ENCODE measurements around the gene FBN1.

FBN1 gene

DNA sequence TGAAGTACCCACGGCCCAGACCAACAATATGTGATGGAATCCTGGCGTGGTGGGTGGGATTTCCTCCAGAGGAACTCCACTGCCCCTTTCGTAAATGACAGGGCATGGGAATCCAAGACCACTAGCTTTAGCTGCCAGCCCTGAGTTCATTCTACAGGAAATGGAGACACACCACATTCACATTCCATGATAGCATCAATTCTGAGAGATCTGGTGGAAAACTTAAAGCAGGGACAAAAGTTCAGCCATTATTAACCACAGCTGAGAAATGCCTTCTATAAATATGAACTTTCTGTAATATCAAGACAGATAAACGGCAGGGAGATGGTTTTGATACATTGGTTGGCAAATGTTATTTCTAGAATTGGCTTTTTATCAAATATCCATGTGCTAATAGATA is 98.2 kb downstream of the FBN1 start:
- no peak for DNase-seq

DNA sequence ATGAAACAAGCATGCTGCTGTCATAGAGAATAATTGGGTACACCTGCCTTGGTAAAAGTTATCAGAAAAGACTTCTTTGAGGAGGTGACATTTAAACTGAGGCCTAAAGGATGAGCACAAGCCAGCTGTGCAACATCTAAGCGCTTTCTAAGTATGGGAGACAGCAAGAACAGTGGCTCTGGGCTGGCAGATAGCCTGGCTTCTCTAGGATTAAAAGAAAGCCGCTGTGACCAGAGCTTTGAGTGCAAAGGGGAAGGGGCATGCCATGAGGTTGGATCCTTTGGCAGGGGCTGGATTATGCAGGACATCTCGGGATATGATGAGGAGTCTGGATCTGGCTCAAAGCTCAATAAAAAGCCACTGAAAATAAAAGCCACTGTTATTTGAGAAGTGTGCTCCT is 99.2 kb downstream of the FBN1 start:
- no peak for DNase-seq

DNA sequence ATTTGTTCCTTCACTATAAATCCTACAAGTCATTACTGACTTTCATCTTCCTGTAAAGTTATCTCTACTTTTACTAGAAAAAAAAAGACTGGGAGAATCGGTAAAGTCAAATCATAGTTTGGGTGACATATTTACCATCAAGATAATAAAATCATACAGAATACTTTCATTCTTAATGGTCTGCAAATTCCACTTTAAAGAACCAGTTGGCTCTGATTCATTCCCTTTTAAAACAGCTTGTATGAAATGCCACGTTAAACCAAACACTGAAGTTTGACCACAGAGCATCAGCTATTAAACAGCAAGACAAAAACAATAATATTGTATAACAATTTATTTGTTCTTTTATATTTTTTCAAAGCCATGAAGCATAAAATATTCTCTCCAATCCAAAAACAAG is 100.7 kb downstream of the FBN1 start:
- no peak for DNase-seq

DNA sequence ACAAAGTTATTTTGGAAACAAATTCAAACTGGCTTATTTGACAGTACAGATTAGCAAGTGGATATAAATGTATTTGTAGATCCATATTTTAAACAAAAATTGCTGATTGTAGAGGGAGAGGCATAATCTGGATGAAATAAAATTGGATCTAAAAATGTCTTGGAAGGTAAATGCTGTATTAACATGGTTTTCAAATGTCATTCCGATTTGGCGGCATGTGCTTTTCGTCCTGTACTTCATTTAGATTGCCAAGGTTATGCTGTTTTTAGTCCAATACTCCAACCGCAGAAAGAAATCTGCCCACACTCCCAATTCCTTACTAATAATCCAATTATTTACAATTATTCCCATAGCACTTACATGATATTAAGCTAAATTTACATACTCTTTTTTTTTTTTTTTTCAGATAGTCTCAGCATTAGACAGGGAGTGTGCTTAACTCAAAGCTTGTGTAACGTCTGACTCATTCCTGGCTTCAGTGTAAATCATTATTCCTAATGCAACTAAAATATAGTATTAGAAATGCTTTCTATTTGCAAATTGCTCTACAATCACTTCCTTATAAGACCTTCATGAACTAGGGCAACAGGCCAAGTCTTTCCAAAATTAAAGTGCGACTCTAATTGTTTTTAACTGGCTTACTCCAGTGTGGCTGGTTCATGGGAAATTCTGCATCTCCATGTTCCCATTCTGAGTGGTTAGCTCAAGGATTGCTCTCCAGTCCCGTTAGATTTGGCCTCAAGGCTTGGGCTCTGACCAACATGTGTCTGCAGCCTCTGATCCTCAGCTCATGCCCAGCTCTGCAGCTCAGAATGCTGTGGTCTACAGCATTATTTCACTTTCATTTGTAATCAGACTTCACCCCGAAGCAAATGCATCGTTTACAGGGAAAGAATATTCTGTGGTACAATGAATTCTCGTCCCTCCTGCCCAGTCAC is 103.9 kb downstream of the FBN1 start:
- no peak for DNase-seq

DNA sequence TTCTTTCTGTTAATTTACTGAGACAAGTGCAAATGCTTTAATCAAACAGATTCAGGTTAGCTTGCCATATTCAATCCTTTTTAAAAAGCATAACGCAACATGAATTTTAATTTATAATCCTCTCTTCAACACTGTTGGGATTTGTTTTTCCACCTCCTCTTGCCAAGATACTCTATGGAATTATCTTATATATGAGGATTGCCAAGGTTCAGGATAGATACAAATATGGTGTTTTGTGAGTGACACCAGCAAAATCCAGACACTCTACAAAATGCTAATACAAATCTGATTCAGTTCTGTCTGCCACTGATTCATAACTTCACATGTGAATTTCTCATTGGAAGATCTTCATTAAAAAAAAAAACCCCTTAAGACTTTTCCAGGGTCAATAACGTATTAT is 104.8 kb downstream of the FBN1 start:
- DNase-seq: no peak

DNA sequence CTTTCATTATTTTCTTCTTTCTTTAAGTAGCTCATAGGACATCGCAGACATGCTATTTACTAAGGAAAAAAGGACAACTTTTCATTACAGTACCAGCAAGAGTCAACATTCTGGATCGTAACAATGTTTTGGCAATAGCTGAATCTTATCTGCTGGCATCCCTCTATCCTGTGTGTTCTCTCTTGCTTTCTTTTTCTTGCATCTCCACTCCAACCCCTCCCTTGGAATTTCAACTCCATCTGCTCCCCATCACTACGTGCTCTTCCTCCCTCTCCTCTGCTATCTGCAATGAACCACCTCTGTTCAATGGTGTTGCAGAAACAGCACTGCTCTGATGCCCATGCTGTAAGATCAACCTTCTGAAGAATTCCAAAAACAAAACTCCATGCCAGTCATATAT is 106.6 kb downstream of the FBN1 start:
- DNase-seq: no peak

DNA sequence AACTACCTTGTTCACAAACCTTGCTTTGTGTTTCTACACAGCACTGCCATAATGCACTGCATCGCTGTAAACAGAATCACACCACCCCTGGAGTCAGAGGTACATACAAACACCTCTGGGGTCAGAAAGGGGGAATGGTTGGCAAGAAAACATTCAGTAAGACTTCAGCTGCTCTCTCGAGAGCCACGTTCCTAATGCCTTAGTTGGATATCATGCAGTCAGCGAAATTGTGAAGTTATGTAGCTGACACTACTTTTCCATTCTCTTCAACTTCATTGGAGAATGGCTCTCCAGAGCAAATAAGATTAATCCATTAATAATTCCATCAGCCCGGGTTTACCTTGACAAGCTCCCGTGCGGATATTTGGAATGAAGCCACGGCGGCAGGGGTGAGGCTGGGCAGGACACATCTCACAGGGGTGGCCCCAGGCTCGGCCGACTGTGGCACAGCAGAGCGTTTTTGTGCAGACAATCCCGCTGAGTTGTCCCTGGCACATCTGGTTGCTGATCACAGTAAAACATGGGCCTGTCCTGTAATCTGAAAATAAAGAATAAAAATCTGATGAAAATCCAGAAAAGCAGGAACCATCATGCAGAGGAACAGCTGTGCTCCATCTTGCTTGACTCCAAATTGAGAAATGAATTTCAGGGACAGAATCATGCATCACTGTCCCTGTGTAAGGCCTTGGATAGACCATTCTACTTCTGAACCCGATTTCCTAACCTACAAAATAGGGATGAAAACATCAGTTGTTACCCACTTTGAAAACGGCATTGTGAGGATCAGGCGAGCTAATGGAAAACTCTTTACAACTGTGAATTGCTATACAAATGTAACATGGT is 108.0 kb downstream of the FBN1 start:
- DNase-seq: no peak

DNA sequence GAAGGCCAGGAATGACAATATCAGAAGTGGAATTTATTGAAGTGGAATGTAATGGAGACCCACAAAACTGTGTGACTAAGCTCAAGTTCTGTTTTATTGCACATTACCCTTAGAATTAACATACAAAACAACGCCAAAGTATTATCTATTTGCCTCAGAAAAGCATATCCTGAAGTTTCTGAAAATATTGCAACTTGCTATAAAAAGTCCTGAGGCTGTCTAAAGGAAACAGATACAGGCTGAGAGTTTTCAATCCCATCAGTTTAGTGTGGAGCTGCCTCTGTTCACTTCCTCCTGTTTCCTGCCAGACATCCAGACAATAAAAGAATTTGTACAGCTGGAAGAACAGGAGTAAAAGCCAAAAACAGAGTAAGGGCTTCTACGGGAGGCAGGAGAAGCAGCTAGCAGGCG is 108.8 kb downstream of the FBN1 start:
- DNase-seq: no peak

DNA sequence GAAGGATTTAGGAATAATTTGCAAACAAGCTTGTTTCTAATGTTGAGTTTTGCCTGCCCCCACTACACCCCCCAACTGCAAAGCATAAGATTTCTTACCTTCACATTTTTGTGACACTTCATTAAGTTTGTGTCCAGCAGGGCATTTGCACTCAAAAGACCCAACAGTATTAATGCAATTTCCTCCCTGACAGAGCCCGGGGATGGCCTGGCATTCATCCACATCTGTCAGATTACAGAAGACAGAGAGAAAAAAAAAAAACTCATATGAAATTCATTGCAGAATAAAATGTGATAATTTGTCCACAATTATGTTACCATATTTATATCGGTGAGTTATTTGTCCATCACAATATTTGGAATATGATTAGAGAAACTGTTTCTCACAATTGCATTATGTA is 111.5 kb downstream of the FBN1 start:
- no peak for DNase-seq

DNA sequence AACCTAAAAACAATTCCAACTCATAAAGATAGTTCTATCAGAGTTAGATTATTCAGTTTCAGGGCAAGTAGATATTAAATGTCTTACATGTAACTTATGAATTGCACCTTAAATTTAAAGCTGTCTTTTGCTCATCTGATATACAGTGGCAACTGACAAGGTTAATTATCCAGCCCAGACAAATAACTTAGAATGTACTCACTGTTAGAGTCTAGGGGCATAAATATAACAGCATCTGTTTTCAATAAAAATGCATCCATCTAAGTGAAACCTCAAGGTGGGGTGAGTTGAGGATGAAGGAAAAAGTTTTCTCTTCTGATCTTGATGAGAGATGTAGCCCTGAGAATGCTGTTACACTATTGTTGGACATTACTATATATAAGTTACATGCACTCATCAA is 112.6 kb downstream of the FBN1 start:
- no peak for DNase-seq

DNA sequence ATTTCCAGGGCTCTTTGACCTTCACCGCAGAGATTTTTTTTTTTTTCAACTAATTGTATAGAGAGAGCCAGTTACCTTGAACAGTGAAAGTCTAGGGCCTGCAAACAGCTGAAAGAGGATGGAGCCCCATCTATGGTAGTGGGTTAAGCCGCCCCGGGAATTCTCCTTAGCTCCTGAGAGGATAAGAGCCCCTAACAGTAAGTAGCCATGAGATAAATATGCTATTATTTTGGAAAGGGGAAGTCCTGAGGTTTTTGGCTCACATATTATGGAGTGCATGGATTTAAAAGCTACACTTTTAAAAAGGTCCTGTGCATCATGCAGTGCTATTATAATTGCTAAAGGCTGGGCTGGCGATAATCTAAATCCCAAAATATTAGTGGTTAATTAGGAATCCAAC is 115.0 kb downstream of the FBN1 start:
- DNase-seq: no peak

DNA sequence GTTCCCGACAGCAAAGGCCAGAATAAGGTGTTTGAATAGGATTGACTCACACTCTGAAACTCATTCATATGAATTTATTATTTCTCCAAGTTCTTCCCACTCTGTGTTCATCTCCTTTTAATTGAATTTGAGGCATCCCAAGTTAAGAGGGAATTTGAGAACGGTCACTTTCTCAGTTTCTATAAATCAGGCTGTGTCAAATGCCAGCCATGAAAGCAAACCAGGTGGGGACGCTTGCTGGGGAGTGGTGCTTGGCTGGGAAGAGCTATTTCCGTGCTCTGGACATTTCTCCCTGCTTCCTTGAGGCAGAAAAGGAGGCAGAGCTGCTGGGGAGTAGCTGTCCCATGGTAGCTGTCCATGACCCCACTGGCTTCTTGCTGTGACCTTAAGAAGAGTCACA is 116.6 kb downstream of the FBN1 start:
- no peak for DNase-seq

DNA sequence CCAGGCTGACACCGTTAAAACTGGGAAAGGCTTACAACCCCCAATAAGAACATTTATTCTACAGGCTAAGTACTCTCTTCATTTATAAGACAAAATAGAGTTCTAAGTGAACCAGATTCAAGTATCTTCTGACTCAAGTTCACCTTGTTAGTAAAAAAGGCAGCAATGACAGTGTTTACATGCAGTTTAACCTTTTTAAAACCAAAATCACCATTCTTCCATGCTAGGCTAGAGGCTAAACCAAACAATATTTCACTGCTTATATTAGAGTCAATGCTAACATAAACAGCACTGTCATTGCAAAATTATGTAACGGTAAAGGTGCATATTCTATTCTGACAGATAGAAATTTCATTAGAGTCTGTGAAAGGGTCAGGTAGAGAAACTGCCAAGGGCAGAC is 118.0 kb downstream of the FBN1 start:
- no peak for DNase-seq

DNA sequence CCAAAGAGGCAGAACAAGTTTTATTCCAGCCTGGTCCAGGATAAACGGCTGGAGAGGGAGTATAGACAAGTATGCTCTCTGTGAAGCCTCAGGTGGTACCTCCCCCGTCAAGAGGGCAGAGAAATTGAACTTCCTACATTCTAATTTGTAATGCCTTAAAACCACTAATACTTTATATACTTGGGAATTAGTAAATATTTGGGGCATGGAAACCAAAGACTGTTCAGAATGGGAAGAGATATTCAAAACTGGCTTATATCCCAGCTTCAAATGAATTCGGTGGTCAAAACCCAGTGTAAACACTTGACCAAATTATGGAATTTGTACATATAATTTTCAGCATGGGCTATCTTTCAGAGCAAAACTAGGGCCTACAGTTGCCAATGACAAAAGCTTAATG is 122.6 kb downstream of the FBN1 start:
- no peak for DNase-seq

DNA sequence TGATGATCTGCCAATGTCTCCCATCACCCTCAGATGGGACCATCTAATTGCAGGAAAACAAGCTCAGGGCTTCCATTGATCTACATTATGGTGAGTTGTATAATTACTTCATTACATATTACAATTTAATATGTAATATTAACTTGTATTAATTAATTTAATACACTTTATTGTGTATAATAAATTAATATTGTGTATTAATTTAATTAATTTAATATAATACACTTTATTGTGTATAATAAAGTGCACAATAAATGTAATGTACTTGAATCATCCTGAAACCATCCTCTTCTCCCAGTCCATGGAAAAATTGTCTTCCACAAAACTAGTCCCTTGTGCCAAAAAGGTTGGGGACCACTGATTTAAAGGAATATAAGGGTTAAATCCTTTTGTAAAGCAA is 123.4 kb downstream of the FBN1 start:
- DNase-seq: no peak

DNA sequence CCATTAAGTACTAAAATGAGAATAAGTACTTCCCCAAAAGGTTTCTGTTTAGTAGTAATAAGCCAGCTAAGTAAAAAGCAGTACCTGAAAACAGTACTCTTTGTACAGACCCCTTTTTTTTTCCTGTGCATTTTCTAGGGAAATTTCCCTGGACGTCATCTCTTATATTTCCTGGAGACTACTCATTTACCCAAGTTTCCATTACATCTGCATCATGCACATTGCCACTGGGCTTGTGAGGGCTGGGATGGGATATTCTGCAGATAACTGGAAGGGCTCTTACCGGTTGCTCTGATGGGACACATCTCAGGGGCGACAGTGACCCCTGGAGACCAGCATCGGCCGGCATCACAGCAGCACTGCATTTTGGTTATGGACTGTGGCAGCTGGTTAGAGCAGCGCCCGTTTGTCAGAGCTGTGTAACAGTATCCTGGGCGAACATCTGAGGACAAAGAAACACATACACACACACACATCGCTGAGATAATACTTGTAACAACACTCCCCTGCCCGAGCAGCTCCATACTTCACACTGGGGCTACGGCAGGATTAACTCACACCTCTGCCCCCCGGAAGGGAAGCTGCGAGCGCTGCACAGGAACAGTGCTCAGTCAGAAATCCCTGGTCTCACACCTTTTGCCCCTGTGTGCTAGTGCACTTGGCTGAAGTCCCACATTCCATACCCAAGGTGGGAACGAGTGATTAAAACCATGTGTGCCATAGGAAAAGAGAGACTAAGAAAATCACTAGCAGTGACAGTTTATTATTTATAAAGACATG is 124.9 kb downstream of the FBN1 start:
- no peak for DNase-seq

DNA sequence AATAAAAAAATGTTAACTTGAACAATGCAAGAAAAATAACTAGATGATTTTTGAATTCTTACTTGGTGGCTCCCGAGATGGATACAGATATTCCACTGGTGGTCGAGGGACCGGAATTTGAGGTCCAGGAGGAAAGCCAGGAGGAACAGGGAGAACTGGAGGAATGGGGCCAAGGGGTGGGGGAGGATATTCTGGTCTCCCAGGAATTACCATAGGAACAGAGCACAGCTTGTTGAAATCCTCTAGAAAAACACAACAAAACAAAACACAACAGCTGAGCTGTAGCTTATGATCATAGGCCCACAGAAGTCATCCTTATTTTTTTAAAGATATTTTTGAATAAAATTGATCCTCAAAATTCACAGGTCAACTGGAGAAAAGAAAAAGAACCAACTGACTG is 129.4 kb downstream of the FBN1 start:
- no peak for DNase-seq

DNA sequence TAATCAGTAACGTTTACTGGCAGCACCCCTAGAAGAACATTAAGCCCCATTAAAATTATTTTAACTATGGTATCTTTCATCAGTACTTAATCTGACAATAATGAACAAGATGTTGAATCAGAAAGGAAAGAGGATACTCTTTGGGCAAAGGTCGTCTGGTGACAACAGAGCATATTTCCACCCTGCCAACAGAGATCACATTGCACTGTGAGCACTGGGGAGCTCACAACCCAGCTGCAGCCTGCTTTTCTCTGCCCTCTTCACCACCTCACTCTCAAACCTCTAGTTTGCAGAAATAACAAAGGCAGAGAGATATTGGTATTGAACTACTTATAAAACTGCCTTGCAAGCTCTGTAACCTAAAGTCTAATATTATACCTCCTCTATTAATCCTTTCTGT is 130.0 kb downstream of the FBN1 start:
- no peak for DNase-seq

DNA sequence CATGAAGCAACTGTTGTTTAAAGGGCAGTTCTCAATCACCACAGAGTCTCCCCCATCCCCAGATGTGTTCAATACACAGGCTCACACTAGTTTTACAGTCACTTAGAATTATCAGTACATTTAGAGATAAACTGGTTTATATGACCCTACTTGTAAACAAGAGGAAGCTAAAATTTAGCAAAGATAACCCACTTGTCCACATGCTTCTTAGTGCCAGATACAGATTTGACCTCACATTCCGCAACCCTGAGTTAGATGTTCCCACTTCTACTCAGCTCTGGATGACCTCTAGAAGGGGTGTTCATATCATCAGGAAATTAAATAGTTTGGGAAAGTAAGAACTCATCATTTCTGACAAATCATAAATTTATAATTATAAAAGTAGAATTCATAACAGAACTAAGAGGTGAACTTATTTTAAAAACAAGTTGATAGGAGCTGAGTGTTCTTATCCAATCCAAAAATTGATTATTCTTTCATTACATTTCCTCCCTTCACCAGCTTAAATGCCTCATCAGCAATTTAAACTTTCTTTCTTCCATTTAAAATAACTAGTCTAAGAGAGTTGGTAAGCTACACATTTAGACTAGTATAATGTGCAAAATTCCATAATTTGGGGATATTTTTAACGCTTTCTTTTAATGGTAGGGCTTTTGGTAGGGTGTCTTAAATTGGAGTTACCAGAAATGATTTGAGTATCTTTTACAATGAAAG is 131.2 kb downstream of the FBN1 start:
- DNase-seq: no peak

DNA sequence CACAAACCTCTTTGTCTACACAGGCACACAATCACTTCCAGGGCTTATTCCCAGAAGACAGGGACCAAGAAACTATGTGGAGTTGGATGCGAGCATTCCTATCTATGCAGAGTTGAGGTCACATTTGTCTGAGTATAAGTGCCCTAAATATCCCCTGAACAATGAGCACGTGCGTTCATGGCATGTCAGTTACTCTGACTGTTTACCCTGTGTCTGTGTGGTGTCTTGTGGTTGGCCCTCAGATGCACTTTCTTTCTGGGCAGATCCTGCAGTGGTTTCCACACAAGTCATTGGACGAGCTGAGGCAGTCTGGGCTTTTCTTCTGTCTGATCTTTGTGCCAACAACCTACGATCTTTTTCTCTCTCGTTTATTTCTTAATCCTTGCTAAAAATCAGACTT is 134.5 kb downstream of the FBN1 start:
- DNase-seq: no peak

DNA sequence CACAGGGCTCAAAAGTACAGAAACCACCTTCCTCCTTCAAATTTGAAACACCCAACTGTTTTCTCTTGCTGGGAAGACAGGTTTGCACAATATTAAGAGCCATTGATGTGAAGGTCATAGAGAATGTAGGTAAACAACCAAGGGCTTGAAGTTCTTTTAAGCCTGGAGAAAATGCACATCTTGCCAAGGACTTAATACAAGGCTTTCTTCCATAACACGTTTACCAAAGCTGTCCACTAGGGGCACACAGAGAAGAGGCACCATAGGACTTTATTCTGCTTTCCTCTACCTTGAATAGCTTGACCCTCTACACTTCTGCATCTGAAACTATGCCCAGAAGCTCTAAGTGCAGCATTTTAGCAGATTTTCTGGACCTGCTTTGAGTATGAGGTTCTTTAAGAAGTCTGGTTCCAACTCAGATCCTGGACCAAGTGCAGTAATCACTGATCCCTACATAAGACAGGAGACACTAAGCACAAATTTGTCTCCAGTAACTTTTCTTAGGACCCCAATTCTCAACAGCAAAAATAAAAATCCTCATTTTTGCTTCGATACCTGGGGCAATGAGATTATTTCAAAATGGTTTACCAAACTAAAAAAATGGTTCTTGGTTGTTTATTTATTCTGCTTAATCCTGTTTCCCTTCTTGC is 138.0 kb downstream of the FBN1 start:
- peak; percentile 3 for DNase-seq

DNA sequence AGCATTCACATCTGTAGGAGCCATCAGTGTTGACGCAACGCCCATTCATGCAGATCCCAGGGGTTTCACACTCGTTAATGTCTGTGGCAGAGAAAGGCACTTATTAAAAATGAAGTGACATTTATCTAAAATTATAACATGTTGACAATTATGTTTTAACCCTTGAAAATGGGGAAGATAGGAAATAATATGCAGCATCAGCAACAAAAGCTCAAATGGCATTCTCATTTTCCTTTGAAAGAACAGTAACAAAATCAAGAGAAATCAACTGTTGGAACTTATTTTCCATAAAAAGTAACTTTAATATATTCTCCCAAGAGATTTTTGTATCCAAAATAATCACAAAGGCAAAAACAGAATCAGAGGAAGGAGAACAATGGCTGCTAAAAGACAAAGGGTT is 140.4 kb downstream of the FBN1 start:
- DNase-seq: no peak

Data from KG1 (cell line).